HepG2 (cell line): ENCODE measurements around the gene GPAT3. TPM values are rescaled to one million over a fixed set of nuclear protein-coding genes. Genes with fewer than 3 reads are reported as not detected.

Experiments used
- ADNP ChIP-seq: sonication (generic); formaldehyde crosslinking; IDR thresholded peaks from 2 replicates; pipeline ENCODE4 v1.4.0; 2020; ENCODE audit warnings: missing genetic modification reagents
- MEIS1 ChIP-seq: sonication (generic); formaldehyde crosslinking; IDR thresholded peaks from 2 replicates; pipeline ENCODE4 v1.9.0; 2021; ENCODE audit warnings: mild to moderate bottlenecking, missing genetic modification reagents, moderate library complexity, borderline replicate concordance
- MTF2 ChIP-seq: sonication (generic); formaldehyde crosslinking; IDR thresholded peaks from 2 replicates; pipeline ENCODE4 v1.5.0; 2020; ENCODE audit warnings: missing genetic modification reagents, borderline replicate concordance
- NBN ChIP-seq: fragments of 450-650 bp; conservative IDR thresholded peaks from 2 replicates; pipeline ENCODE4 v1.6.1; 2017
- SOX6 ChIP-seq, 2 experiments: fragments of 450-650 bp in 1 of 2; sonication (generic) in 1 of 2; formaldehyde crosslinking in 1 of 2; IDR thresholded peaks; 2 replicates each; pipeline versions ENCODE4 v1.4.0 to v1.6.1; 2017 to 2020; ENCODE audit warnings: antibody characterized with exemption in 1 of 2, mild to moderate bottlenecking in 1 of 2, missing genetic modification reagents in 1 of 2
- SRSF1 ChIP-seq: fragments of 200-400 bp; formaldehyde crosslinking; optimal IDR thresholded peaks from 2 replicates; pipeline ENCODE3; 2017; ENCODE audit warnings: mild to moderate bottlenecking, low read depth, low read length, moderate library complexity
- ZFX ChIP-seq: sonication (generic); formaldehyde crosslinking; IDR thresholded peaks from 2 replicates; pipeline ENCODE4 v1.4.0; 2020; ENCODE audit warnings: mild to moderate bottlenecking, low read depth, missing genetic modification reagents, moderate library complexity
- ZNF205 ChIP-seq: IDR thresholded peaks from 2 replicates; pipeline ENCODE4 v1.6.1; 2018; ENCODE audit warnings: missing biosample characterization, missing genetic modification reagents
- ZNF484 ChIP-seq: sonication (generic); formaldehyde crosslinking; IDR thresholded peaks from 2 replicates; pipeline ENCODE4 v1.5.1; 2020; ENCODE audit warnings: mild to moderate bottlenecking, low read depth, missing genetic modification reagents, borderline replicate concordance
- ZNF562 ChIP-seq: sonication (generic); formaldehyde crosslinking; IDR thresholded peaks from 2 replicates; pipeline ENCODE4 v1.8.0; 2022; ENCODE audit warnings: missing genetic modification reagents, borderline replicate concordance
- ZNF567 ChIP-seq: sonication (generic); formaldehyde crosslinking; IDR thresholded peaks from 2 replicates; pipeline ENCODE4 v1.8.1; 2023; ENCODE audit warnings: mild to moderate bottlenecking, missing genetic modification reagents, borderline replicate concordance
- ZNF616 ChIP-seq: sonication (generic); formaldehyde crosslinking; IDR thresholded peaks from 2 replicates; pipeline ENCODE4 v1.5.0; 2020; ENCODE audit warnings: low read depth, mild to moderate bottlenecking, missing genetic modification reagents
- ZSCAN25 ChIP-seq: sonication (generic); formaldehyde crosslinking; IDR thresholded peaks from 2 replicates; pipeline ENCODE4 v1.8.0; 2022; ENCODE audit warnings: mild to moderate bottlenecking, missing genetic modification reagents
- polyA plus RNA-seq, 8 experiments: library from polyadenylated mRNA; depleted of rRNA in 3 of 8; stranded (reverse) in 7 of 8; unstranded in 1 of 8; fragments of >200 nt; fragmentation: Illumina TruSeq in 4 of 8; extraction: Trizol in 4 of 8; gene quantifications; 2 replicates each; pipeline versions ENCODE4 v1.2.1 to v1.2.3, GENCODE V29; 2011 to 2016; ENCODE audit warnings: low read depth in 4 of 8, missing spikeins in 1 of 8, mixed read lengths in 1 of 8; ENCODE audit not compliant: insufficient read depth in 1 of 8
- total RNA-seq, 5 experiments: library from RNA; depleted of rRNA; stranded (reverse); fragments of >200 nt; fragmentation: Illumina TruSeq; extraction: Trizol; gene quantifications; 2 replicates each; pipeline ENCODE4 v1.2.3, GENCODE V29; 2016; ENCODE audit warnings: low read depth in 1 of 5
- TF ChIP-seq, protein P1 (sequence below): sonication (generic); formaldehyde crosslinking; conservative IDR thresholded peaks from 2 replicates; pipeline ENCODE4 v1.8.1; 2023; ENCODE audit warnings: missing genetic modification reagents
- TF ChIP-seq, protein P2 (sequence below): sonication (generic); formaldehyde crosslinking; IDR thresholded peaks from 2 replicates; pipeline ENCODE4 v1.8.1; 2023; ENCODE audit warnings: missing genetic modification reagents, mild to moderate bottlenecking, borderline replicate concordance
- TF ChIP-seq, protein P3 (sequence below): sonication (generic); formaldehyde crosslinking; IDR thresholded peaks from 2 replicates; pipeline ENCODE4 v1.9.0; 2021; ENCODE audit warnings: missing genetic modification reagents, borderline replicate concordance
- TF ChIP-seq, protein P4 (sequence below): sonication (generic); formaldehyde crosslinking; IDR thresholded peaks from 2 replicates; pipeline ENCODE4 v1.4.0; 2020; ENCODE audit warnings: missing genetic modification reagents, borderline replicate concordance
- TF ChIP-seq, protein P5 (sequence below): sonication (generic); formaldehyde crosslinking; IDR thresholded peaks from 2 replicates; pipeline ENCODE4 v1.4.0; 2020; ENCODE audit warnings: missing genetic modification reagents
- TF ChIP-seq, protein P6 (sequence below): sonication (generic); formaldehyde crosslinking; IDR thresholded peaks from 2 replicates; pipeline ENCODE4 v1.8.1; 2023; ENCODE audit warnings: missing genetic modification reagents, inconsistent platforms, borderline replicate concordance

Gene GPAT3
- total and polyA plus RNA-seq, 2 of the 13 experiments (the other 11 are each of a cell fraction or from before 2014, with no cell fraction given): 2.4 to 2.6 TPM

DNA sequence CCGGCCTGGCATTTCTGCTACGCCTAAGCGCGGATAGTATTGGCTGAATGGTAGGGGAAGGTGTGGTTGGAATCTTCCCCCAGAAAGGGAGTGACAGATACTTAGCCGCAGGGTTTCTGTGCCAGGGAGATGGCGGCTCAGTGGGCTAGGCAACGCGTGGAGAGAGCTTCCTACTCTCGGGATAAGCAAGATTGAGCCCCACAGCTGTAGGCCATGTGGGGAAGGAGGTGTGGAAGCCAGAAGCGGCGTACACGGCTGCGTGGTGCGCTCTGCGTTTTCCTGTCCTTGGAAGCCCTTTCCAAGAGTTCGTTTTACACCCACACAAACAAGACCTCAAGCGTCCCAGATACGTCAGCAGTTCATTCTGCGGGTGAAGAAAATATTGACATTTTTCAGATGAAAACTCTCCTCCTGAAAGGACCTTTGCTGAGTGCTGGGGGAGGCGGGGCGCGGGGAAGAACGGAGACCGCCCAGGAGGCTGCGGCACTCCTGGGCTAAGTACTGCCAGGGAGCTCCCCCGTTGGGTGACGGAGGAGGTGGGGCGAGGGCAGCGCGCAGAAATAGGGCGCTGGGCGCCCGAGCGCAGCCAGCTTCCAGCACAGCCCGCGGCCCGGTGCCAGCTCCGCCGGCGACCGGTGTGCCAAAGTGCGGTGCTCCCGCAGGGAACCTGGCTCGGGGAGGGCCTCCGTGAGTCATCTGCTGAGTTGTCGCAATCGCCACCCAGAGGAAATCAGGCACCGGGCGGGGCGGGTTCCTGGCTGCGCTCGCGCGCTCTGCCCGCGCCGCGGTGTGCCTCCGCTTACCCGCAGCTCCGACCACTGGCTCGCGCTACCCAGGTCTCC lies at the start of gene GPAT3 (continued):
- TF ChIP-seq, protein P1, sequence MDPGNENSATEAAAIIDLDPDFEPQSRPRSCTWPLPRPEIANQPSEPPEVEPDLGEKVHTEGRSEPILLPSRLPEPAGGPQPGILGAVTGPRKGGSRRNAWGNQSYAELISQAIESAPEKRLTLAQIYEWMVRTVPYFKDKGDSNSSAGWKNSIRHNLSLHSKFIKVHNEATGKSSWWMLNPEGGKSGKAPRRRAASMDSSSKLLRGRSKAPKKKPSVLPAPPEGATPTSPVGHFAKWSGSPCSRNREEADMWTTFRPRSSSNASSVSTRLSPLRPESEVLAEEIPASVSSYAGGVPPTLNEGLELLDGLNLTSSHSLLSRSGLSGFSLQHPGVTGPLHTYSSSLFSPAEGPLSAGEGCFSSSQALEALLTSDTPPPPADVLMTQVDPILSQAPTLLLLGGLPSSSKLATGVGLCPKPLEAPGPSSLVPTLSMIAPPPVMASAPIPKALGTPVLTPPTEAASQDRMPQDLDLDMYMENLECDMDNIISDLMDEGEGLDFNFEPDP (CRISPR knock-in tag): no peak
- no peak for TF ChIP-seq ZFX (CRISPR knock-in tag)
- no peak for TF ChIP-seq SOX6 (IDR thresholded peaks at IDR 0.05)
- TF ChIP-seq SOX6 (CRISPR knock-in tag; IDR thresholded peaks at IDR 0.05): no peak; the same call in 1 of the 2 replicates
- no peak for TF ChIP-seq ADNP (CRISPR knock-in tag)
- TF ChIP-seq, protein P2, sequence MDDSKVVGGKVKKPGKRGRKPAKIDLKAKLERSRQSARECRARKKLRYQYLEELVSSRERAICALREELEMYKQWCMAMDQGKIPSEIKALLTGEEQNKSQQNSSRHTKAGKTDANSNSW (CRISPR knock-in tag): no peak
- TF ChIP-seq, protein P3, sequence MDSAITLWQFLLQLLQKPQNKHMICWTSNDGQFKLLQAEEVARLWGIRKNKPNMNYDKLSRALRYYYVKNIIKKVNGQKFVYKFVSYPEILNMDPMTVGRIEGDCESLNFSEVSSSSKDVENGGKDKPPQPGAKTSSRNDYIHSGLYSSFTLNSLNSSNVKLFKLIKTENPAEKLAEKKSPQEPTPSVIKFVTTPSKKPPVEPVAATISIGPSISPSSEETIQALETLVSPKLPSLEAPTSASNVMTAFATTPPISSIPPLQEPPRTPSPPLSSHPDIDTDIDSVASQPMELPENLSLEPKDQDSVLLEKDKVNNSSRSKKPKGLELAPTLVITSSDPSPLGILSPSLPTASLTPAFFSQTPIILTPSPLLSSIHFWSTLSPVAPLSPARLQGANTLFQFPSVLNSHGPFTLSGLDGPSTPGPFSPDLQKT (CRISPR knock-in tag): no peak
- no peak for TF ChIP-seq NBN
- peak; percentile 85; the same call in 1 of the 2 replicates for TF ChIP-seq MTF2 (CRISPR knock-in tag)
- no peak for TF ChIP-seq ZNF567 (CRISPR knock-in tag)
- TF ChIP-seq ZNF616 (CRISPR knock-in tag): no peak
- TF ChIP-seq ZNF484 (CRISPR knock-in tag): no peak
- no peak for TF ChIP-seq ZNF205
- TF ChIP-seq, protein P4, sequence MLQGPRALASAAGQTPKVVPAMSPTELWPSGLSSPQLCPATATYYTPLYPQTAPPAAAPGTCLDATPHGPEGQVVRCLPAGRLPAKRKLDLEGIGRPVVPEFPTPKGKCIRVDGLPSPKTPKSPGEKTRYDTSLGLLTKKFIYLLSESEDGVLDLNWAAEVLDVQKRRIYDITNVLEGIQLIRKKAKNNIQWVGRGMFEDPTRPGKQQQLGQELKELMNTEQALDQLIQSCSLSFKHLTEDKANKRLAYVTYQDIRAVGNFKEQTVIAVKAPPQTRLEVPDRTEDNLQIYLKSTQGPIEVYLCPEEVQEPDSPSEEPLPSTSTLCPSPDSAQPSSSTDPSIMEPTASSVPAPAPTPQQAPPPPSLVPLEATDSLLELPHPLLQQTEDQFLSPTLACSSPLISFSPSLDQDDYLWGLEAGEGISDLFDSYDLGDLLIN (CRISPR knock-in tag): no peak
- TF ChIP-seq, protein P5, sequence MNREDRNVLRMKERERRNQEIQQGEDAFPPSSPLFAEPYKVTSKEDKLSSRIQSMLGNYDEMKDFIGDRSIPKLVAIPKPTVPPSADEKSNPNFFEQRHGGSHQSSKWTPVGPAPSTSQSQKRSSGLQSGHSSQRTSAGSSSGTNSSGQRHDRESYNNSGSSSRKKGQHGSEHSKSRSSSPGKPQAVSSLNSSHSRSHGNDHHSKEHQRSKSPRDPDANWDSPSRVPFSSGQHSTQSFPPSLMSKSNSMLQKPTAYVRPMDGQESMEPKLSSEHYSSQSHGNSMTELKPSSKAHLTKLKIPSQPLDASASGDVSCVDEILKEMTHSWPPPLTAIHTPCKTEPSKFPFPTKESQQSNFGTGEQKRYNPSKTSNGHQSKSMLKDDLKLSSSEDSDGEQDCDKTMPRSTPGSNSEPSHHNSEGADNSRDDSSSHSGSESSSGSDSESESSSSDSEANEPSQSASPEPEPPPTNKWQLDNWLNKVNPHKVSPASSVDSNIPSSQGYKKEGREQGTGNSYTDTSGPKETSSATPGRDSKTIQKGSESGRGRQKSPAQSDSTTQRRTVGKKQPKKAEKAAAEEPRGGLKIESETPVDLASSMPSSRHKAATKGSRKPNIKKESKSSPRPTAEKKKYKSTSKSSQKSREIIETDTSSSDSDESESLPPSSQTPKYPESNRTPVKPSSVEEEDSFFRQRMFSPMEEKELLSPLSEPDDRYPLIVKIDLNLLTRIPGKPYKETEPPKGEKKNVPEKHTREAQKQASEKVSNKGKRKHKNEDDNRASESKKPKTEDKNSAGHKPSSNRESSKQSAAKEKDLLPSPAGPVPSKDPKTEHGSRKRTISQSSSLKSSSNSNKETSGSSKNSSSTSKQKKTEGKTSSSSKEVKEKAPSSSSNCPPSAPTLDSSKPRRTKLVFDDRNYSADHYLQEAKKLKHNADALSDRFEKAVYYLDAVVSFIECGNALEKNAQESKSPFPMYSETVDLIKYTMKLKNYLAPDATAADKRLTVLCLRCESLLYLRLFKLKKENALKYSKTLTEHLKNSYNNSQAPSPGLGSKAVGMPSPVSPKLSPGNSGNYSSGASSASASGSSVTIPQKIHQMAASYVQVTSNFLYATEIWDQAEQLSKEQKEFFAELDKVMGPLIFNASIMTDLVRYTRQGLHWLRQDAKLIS: no peak
- no peak; the same call in 1 of the 2 replicates for TF ChIP-seq ZSCAN25
- TF ChIP-seq, protein P6, sequence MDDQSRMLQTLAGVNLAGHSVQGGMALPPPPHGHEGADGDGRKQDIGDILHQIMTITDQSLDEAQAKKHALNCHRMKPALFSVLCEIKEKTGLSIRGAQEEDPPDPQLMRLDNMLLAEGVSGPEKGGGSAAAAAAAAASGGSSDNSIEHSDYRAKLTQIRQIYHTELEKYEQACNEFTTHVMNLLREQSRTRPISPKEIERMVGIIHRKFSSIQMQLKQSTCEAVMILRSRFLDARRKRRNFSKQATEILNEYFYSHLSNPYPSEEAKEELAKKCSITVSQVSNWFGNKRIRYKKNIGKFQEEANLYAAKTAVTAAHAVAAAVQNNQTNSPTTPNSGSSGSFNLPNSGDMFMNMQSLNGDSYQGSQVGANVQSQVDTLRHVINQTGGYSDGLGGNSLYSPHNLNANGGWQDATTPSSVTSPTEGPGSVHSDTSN (CRISPR knock-in tag): no peak
- TF ChIP-seq MEIS1: no peak
- no peak for TF ChIP-seq ZNF562 (CRISPR knock-in tag)
- TF ChIP-seq SRSF1: no peak
